ENCODE measurements around the gene KRT86.
"Not testable (repeated sequence)": the region's sequence is repeated elsewhere in the genome, so short reads cannot be mapped to it uniquely, and the experiment has no call there.

The KRT86 gene

DNA sequence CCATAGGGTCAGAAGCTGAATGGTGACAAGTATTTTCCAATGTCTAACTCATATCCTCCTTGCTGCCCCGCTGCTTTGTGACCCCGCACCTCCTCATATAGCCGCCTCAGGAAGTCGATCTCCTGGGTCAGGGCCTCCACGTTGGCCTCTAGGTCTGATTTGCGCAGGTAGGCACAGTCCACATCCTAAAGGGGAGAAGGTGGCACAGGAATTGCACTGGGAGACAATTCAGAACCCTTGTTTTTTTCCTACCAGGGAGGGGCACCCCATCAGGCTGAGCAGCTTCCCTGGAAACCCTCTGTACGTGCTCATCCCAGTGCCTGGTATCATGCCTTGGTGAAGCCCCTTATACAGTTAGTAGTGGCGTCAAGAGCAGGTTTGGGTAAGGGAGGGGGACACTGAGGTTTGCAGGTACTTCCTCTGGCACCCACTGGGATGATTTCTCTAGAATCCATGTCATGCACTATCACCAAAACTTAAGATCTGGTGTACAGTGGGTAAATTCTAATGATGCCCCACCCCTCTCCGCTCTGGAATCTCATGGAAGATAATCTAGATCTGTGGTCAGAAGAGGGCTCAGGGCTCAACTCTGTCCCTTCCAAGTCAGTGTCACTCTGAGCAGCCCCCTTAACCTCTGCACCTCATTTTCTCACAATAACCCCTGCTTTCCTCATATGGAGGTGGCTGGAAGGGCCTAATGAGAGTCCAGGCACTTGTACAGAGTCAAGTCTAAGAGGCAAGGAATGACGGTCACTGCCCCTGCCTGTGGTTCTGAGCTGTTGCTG lies 20.1 kb upstream of the KRT86 start:
- H3K36me3 ChIP-seq (replicated peaks), result no peaks in the 10 kb centered on the region
- peaks cover 7% of the 10 kb centered on the region for H3K27me3 ChIP-seq (replicated peaks)
- in situ Hi-C loops (cut with HindIII; ENCODE audit: low pct_ligation_motif_present, low sequenced_read_pairs), result no loop called here
- H3K27ac ChIP-seq, result no peak overlapping the region
- TF ChIP-seq, protein P1, sequence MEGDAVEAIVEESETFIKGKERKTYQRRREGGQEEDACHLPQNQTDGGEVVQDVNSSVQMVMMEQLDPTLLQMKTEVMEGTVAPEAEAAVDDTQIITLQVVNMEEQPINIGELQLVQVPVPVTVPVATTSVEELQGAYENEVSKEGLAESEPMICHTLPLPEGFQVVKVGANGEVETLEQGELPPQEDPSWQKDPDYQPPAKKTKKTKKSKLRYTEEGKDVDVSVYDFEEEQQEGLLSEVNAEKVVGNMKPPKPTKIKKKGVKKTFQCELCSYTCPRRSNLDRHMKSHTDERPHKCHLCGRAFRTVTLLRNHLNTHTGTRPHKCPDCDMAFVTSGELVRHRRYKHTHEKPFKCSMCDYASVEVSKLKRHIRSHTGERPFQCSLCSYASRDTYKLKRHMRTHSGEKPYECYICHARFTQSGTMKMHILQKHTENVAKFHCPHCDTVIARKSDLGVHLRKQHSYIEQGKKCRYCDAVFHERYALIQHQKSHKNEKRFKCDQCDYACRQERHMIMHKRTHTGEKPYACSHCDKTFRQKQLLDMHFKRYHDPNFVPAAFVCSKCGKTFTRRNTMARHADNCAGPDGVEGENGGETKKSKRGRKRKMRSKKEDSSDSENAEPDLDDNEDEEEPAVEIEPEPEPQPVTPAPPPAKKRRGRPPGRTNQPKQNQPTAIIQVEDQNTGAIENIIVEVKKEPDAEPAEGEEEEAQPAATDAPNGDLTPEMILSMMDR (IDR thresholded peaks at IDR 0.05; ENCODE audit: low read depth, low read length, missing control alignments), result no peak
- no peak for DNase-seq
- H3K4me3 ChIP-seq (ENCODE audit: low read depth, low read length), result no peak overlapping the region

DNA sequence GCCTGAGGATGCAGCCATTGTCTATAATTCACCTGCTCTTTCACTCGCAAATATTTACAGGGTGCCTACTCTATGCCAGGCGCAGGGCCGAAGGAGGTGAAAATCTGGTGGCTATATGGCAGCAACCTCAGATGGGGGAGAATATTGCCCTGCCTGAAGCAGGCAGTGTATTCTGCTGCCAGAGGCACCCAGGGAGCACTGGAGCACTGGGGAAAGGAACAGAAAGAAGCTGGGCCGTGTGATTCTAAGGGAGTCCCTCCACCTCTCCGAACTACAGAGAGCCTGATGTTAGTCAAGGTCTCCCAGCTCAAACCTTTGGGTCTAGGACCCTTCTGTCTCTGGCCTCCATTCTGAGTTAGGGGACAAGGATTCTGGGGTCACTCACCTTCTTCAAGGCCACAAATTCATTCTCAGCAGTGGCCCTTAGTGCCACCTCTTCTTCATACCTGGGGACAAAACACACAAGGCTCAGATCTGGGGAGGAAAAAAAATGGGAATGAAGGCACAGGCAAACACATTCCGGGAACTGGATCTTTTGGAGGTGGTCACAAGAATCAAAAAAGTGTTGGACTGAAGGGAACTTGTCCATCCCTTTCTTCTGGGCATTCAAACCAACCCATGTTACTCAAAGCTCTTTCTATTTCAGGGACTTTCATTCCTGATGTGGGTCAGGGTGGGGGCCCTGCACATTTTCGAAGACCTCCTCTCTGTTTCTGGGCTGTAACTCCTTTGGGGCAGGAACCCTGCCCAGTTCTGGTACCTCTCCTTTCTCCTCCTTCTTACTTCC lies 19.3 kb upstream of the KRT86 start:
- Histone ChIP-seq H3K4me3 (ENCODE audit: low read depth, low read length) (no peak overlapping the region), H3K36me3 (replicated peaks) (no peaks in the 10 kb centered on the region), H3K27me3 (replicated peaks) (peaks cover 7% of the 10 kb centered on the region), H3K27ac (no peak overlapping the region)
- TF ChIP-seq, protein P1 (IDR thresholded peaks at IDR 0.05; ENCODE audit: low read depth, low read length, missing control alignments), result no peak
- no peak for DNase-seq
- in situ Hi-C loops (cut with HindIII; ENCODE audit: low pct_ligation_motif_present, low sequenced_read_pairs), result no loop called here

DNA sequence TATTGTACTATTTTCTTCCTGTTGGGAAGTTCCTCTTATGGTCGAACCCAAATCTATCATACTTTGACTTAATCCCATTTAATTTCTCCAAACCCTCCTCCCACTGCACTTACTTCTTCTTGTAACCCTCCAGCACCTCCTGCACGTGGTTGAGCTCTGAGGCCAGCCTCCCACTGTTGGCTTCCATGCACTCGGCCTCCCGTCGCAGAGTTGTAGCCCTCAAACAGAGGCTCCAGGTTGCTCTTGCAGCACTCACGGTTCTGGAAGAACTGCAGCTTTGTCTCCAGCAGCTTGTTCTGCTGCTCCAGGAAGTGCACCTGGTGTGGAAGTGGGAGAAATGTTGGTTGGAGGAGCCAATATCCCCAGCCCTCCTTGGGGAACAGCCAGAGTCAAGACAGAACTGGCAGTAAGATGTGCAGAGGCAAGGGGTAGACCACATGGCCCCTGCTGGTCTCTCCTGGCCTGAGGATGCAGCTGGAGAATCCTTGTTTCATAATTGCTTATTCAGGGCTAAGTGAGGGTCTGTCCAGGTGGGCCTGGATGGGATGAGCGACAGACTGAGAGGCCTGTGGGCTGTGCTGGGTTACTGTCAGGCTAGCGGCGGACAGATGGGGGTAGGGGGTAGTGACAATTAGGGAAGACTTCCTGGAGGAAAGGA lies 18.4 kb upstream of the KRT86 start:
- no peak for DNase-seq
- in situ Hi-C loops (cut with HindIII; ENCODE audit: low pct_ligation_motif_present, low sequenced_read_pairs), result no loop called here
- H3K4me3 ChIP-seq (ENCODE audit: low read depth, low read length), result no peak overlapping the region
- no peak overlapping the region for H3K27ac ChIP-seq
- H3K27me3 ChIP-seq (replicated peaks), result peaks cover 7% of the 10 kb centered on the region
- TF ChIP-seq, protein P1 (IDR thresholded peaks at IDR 0.05; ENCODE audit: low read depth, low read length, missing control alignments), result no peak
- no peaks in the 10 kb centered on the region for H3K36me3 ChIP-seq (replicated peaks)

DNA sequence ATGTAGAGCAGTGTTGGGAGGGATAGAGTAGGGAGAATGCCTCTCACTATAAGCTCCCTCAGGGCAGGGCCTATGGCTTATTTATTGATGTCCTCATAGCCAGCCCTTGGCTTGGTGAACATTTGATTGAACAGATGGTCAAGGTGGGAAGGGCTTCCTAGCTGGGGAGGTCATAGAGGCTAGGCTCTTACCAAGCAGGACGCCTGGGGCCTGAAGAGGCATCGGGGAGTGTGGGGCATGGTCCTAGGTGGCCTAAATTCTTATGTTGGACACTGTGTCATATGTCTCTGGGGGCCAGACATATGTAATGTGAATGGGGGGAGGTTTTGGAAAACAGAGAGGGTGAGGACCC lies 17.9 kb upstream of the KRT86 start:
- H3K36me3 ChIP-seq (replicated peaks), result no peaks in the 10 kb centered on the region
- peaks cover 7% of the 10 kb centered on the region for H3K27me3 ChIP-seq (replicated peaks)
- no peak overlapping the region for H3K27ac ChIP-seq
- in situ Hi-C loops (cut with HindIII; ENCODE audit: low pct_ligation_motif_present, low sequenced_read_pairs), result no loop called here
- TF ChIP-seq, protein P1 (IDR thresholded peaks at IDR 0.05; ENCODE audit: low read depth, low read length, missing control alignments), result no peak
- no peak overlapping the region for H3K4me3 ChIP-seq (ENCODE audit: low read depth, low read length)
- DNase-seq, result no peak

DNA sequence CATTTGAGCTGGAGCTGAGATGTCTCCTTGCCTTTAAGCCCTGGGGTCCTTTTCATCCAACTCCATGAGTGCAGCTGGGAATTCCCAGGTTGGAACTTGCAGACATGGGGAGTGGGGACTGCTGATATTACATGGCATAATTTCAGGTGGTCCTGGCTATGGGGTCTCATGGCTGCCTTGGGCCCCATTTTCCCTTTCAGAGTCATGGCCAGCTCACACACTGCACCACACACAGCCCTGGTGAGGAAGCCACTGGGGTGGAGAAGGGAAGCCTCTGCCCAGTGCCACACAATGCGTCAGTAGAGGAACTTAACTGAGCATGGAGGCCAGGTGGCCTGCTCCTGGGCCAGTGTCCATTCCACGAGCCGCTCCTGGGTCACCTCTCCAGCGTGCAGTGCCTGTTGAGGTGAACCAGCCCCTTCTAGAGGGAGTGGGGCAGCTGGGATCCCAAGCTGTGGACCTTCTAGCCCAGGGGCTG lies 17.3 kb upstream of the KRT86 start:
- Histone ChIP-seq H3K27me3 (replicated peaks) (peaks cover 7% of the 10 kb centered on the region), H3K36me3 (replicated peaks) (no peaks in the 10 kb centered on the region), H3K27ac (no peak overlapping the region), H3K4me3 (ENCODE audit: low read depth, low read length) (no peak overlapping the region)
- in situ Hi-C loops (cut with HindIII; ENCODE audit: low pct_ligation_motif_present, low sequenced_read_pairs), result no loop called here
- DNase-seq, result no peak
- TF ChIP-seq, protein P1 (IDR thresholded peaks at IDR 0.05; ENCODE audit: low read depth, low read length, missing control alignments), result no peak

DNA sequence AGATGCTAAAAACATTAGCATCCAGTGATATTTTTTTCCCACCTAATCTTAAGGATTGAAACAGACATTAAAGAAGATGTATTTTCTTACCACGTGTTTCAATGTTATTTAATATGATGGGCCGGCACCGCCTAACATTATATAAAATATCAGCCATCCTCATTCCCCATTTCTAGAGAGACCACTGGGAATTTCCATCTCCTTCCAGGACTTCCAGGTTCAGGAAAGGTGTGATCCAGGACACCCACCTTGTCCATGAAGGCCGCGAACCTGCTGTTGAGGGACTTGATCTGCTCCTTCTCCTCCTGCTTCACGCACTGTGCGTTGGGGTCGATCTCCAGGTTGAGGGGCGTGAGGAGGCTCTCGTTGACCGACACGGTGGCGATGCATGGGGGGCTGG lies 16.5 kb upstream of the KRT86 start:
- in situ Hi-C loops (cut with HindIII; ENCODE audit: low pct_ligation_motif_present, low sequenced_read_pairs); DNase-seq; H3K36me3 ChIP-seq (replicated peaks); H3K4me3 ChIP-seq (ENCODE audit: low read depth, low read length); H3K27me3 ChIP-seq (replicated peaks); H3K27ac ChIP-seq: not testable (repeated sequence)
